A549 treated with AZD9567 at 1 μM for 4 hours (cell line): Measurements from ENCODE around the gene SOCS2. TPM values are rescaled to one million over a fixed set of nuclear protein-coding genes. Genes with fewer than 3 reads are reported as not detected.

Source experiments
- total RNA-seq: library from RNA; stranded (reverse); fragments of 200-300 nt; extraction: Qiagen RNA extraction; gene quantifications from 5 replicates; pipeline ENCODE4 v1.2.3, GENCODE V29; 2022; ENCODE audit not compliant: insufficient read depth

The SOCS2 gene
- 11.9 to 18.8 TPM (median 17.6 TPM) in 5 replicates for total RNA-seq

GRCh38 chr12:93571925-93572711 is at the start of gene SOCS2:
TSS of gene SOCS2 (plus strand) at chr12:93572675. CDS start at chr12:93572898, 223 bp downstream.

Other genes starting within 250 kb of the SOCS2 start
- gene NUDT4, start 194.8 kb upstream of the SOCS2 start, total RNA-seq: 26.8 to 33.8 TPM (median 32.2 TPM) in 5 replicates
- gene UBE2N, start 130.7 kb upstream of the SOCS2 start, total RNA-seq: 153 to 163 TPM (median 161 TPM) in 5 replicates
- gene MRPL42, start 105.2 kb upstream of the SOCS2 start, total RNA-seq: 46.9 to 55.8 TPM (median 53.3 TPM) in 5 replicates
- 8.9 to 16.2 TPM (median 9.8 TPM) in 5 replicates for gene CRADD, start 104.7 kb downstream of the SOCS2 start, total RNA-seq